K562 (cell line): ENCODE data around the gene TEX54. TPM values are rescaled to one million over a fixed set of nuclear protein-coding genes. Genes with fewer than 3 reads are reported as not detected.

Experiments
- CBX2 ChIP-seq: fragments of 200-600 bp; sonication (generic); IDR thresholded peaks from one replicate; pipeline ENCODE4 v1.6.1; 2012; ENCODE audit warnings: mild to moderate bottlenecking, low read length, inconsistent platforms; ENCODE audit not compliant: insufficient read depth, poor library complexity, severe bottlenecking
- CC2D1A ChIP-seq: fragments of 450-650 bp; IDR thresholded peaks from 2 replicates; pipeline ENCODE4 v1.6.1; 2017; ENCODE audit warnings: mild to moderate bottlenecking
- ETV5 ChIP-seq: sonication (generic); formaldehyde crosslinking; IDR thresholded peaks from 2 replicates; pipeline ENCODE4 v1.4.0; 2020; ENCODE audit warnings: low read depth, mild to moderate bottlenecking, missing genetic modification reagents
- FOXJ2 ChIP-seq: fragments of 200-800 bp; sonication (Bioruptor generic); IDR thresholded peaks from 2 replicates; pipeline ENCODE4 v1.6.1; 2016; ENCODE audit warnings: missing genetic modification characterization, missing compliant biosample characterization
- FUS ChIP-seq: fragments of 200-400 bp; formaldehyde crosslinking; optimal IDR thresholded peaks from 2 replicates; pipeline ENCODE3; 2017; ENCODE audit warnings: low read depth, low read length
- GATAD2B ChIP-seq: fragments of 450-650 bp; IDR thresholded peaks from 2 replicates; pipeline ENCODE4 v1.6.1; 2017; ENCODE audit warnings: mild to moderate bottlenecking, borderline replicate concordance
- ILF3 ChIP-seq: fragments of 450-650 bp; IDR thresholded peaks from 2 replicates; pipeline ENCODE4 v1.6.1; 2018; ENCODE audit warnings: antibody characterized with exemption, mild to moderate bottlenecking, moderate library complexity, borderline replicate concordance
- JUN ChIP-seq, 2 experiments: sonication (generic) in 1 of 2; formaldehyde crosslinking in 1 of 2; IDR thresholded peaks; 2 replicates each; pipeline versions ENCODE4 v1.6.1 to v1.8.0; 2012 to 2022; ENCODE audit warnings: borderline replicate concordance in 2 of 2, mild to moderate bottlenecking in 2 of 2, improper control_type of control experiment in 1 of 2, low read depth in 1 of 2, low read length in 1 of 2, missing genetic modification reagents in 1 of 2
- KLF1 ChIP-seq: fragments of 450-650 bp; IDR thresholded peaks from 2 replicates; pipeline ENCODE4 v1.6.1; 2016; ENCODE audit warnings: missing genetic modification characterization, missing compliant biosample characterization
- MAFK ChIP-seq: IDR thresholded peaks from 2 replicates; pipeline ENCODE4 v1.6.1; 2011; ENCODE audit warnings: low read length, improper control_type of control experiment
- POLR2G ChIP-seq: fragments of 200-400 bp; formaldehyde crosslinking; IDR thresholded peaks from 2 replicates; pipeline ENCODE4 v1.6.1; 2017; ENCODE audit warnings: low read depth, mild to moderate bottlenecking, antibody characterized with exemption, low read length, moderate library complexity
- RBFOX2 ChIP-seq: fragments of 200-400 bp; formaldehyde crosslinking; IDR thresholded peaks from 2 replicates; pipeline ENCODE4 v1.6.1; 2017; ENCODE audit warnings: low read depth, mild to moderate bottlenecking, low read length, moderate library complexity
- RBM14 ChIP-seq: fragments of 200-400 bp; formaldehyde crosslinking; IDR thresholded peaks from 2 replicates; pipeline ENCODE4 v1.6.1; 2018; ENCODE audit warnings: low read depth, mild to moderate bottlenecking, low read length, moderate library complexity, borderline replicate concordance; ENCODE audit not compliant: insufficient read depth
- SPI1 ChIP-seq: IDR thresholded peaks from 2 replicates; pipeline ENCODE4 v1.6.1; 2011; ENCODE audit warnings: low read depth, low read length, control low read depth, borderline replicate concordance
- ZBTB11 ChIP-seq, 3 experiments: fragments of 200-800 bp in 1 of 3; fragments of 250-450 bp in 1 of 3; fragments of 450-650 bp in 1 of 3; sonication (Bioruptor Pico) in 1 of 3; sonication (Bioruptor generic) in 1 of 3; formaldehyde crosslinking in 1 of 3; IDR thresholded peaks; 2 replicates each; pipeline versions ENCODE4 v1.6.1 to v1.8.0; 2016 to 2022; ENCODE audit warnings: mild to moderate bottlenecking in 2 of 3, missing genetic modification characterization in 2 of 3, missing compliant biosample characterization in 1 of 3, moderate library complexity in 1 of 3
- ZNF592 ChIP-seq: fragments of 450-650 bp; IDR thresholded peaks from 2 replicates; pipeline ENCODE4 v1.6.1; 2017; ENCODE audit warnings: antibody characterized with exemption, mild to moderate bottlenecking
- ZNF644 ChIP-seq: fragments of 200-800 bp; sonication (Bioruptor generic); IDR thresholded peaks from 2 replicates; pipeline ENCODE4 v1.6.1; 2016; ENCODE audit warnings: low read depth, missing genetic modification characterization, missing compliant biosample characterization
- polyA plus RNA-seq, 8 experiments: library from polyadenylated mRNA; depleted of rRNA in 4 of 8; stranded (reverse) in 5 of 8; unstranded in 3 of 8; fragments of >200 nt; fragmentation: Nextera tagmentation in 2 of 8; fragmentation: Illumina TruSeq in 1 of 8; extraction: Ambion mirVana in 2 of 8; extraction: Trizol in 1 of 8; gene quantifications; 2 replicates each; pipeline versions ENCODE4 v1.2.1 to v1.2.3, GENCODE V29; 2011 to 2014; ENCODE audit warnings: inconsistent platforms in 1 of 8, missing spikeins in 1 of 8
- total RNA-seq, 7 experiments: library from RNA; depleted of rRNA in 6 of 7; stranded (reverse); fragments of >200 nt in 6 of 7; fragmentation: Illumina TruSeq in 2 of 7; extraction: Trizol in 2 of 7; gene quantifications; 2 replicates each; pipeline versions ENCODE4 v1.2.1 to v1.2.3, GENCODE V29; 2011 to 2021; ENCODE audit warnings: low replicate concordance in 1 of 7

Gene TEX54
- total and polyA plus RNA-seq, 9 of the 15 experiments (the other 6 are each of a cell fraction or from before 2014, with no cell fraction given): not detected

GRCh38 chr11:62841361-62842170, 8.9 kb upstream of the TEX54 start (continued):
- TF ChIP-seq CBX2 (no peak), SPI1 (no peak), FOXJ2 (tag) (peak; percentile 89), MAFK (peak; percentile 15; the same call in 1 of the 2 replicates), ETV5 (CRISPR knock-in tag) (peak; percentile 85), ILF3 (peak; percentile 100), ZBTB11 (CRISPR knock-in tag; IDR thresholded peaks at IDR 0.05) (peak; percentile 71 to 89 (median 76); a peak in 5 of 6 replicates), RBM14 (no peak), POLR2G (peak; percentile 58), KLF1 (tag) (no peak; the same call in 1 of the 2 replicates), CC2D1A (peak; percentile 61), ZNF592 (no peak; the same call in none of the 2 replicates), GATAD2B (peak; percentile 97), FUS (no peak), ZNF644 (tag) (peak; percentile 51; the same call in 1 of the 2 replicates), RBFOX2 (peak; percentile 91), JUN (IDR thresholded peaks at IDR 0.05; ENCODE audit: borderline replicate concordance, low read depth, low read length) (peak; percentile 5; the same call in 1 of the 2 replicates), JUN (CRISPR knock-in tag; IDR thresholded peaks at IDR 0.05; ENCODE audit: borderline replicate concordance) (peak; percentile 84; the same call in 1 of the 2 replicates)
